ENCODE results near the gene KLHL17. TPM values are rescaled to one million over a fixed set of nuclear protein-coding genes. Genes with fewer than 3 reads are reported as not detected.

The KLHL17 gene
- total and polyA plus RNA-seq, 10 donors = 12.0 to 31.6 (median 18.8) TPM

- intact Hi-C loops (cut with DNase I; ENCODE audit: low total_unique reads) = no loop called here
- 74 to 89% (median 84%) methylated on average over 24 to 28 of the region's 28 CpGs for WGBS, 5 donors
- Histone ChIP-seq H3K9me3 (no peaks in the 10 kb centered on the region), H3K36me3 (no peaks in the 10 kb centered on the region), H3K27me3 (replicated peaks in 1 of 7) (peaks cover 10 to 85% (median 61%) of the 10 kb centered on the region in 7 donors), H3K27ac (no peak overlapping the region), H3K4me3 (no peak overlapping the region), H3K4me1 (peaks cover 5 to 14% (median 9%) of the 10 kb centered on the region in 6 donors)
- no peak for TF ChIP-seq POLR2AphosphoS5 (IDR thresholded peaks at IDR 0.05)
- TF ChIP-seq CTCF (IDR thresholded peaks at IDR 0.05 in 8 of 11, conservative IDR thresholded peaks at IDR 0.05 in 3 of 11) = no peak
- TF ChIP-seq POLR2A (IDR thresholded peaks at IDR 0.05) = no peak
- no peak for DNase-seq
Measured at GRCh38 chr1:973459-974292, 13.3 kb downstream of the KLHL17 start.

GRCh38 chr1:974293-974640 is 13.9 kb downstream of the KLHL17 start:
- Histone ChIP-seq H3K9me3 (no peaks in the 10 kb centered on the region), H3K4me3 (no peak overlapping the region), H3K4me1 (peaks cover 5 to 14% (median 9%) of the 10 kb centered on the region in 6 donors), H3K27me3 (replicated peaks in 1 of 7) (peaks cover 10 to 85% (median 63%) of the 10 kb centered on the region in 7 donors), H3K27ac (no peak overlapping the region), H3K36me3 (no peaks in the 10 kb centered on the region)
- no peak for TF ChIP-seq POLR2AphosphoS5 (IDR thresholded peaks at IDR 0.05)
- TF ChIP-seq POLR2A (IDR thresholded peaks at IDR 0.05) = no peak
- no peak for TF ChIP-seq CTCF (IDR thresholded peaks at IDR 0.05 in 8 of 11, conservative IDR thresholded peaks at IDR 0.05 in 3 of 11)
- intact Hi-C loops (cut with DNase I; ENCODE audit: low total_unique reads) = no loop called here
- WGBS, 5 donors = 74 to 96% (median 88%) methylated on average over 3 to 11 of the region's 11 CpGs
- no peak for DNase-seq

GRCh38 chr1:974687-975328 is 14.4 kb downstream of the KLHL17 start:
- no peak for TF ChIP-seq CTCF (IDR thresholded peaks at IDR 0.05 in 8 of 11, conservative IDR thresholded peaks at IDR 0.05 in 3 of 11)
- no peak for TF ChIP-seq POLR2AphosphoS5 (IDR thresholded peaks at IDR 0.05)
- no peak for TF ChIP-seq POLR2A (IDR thresholded peaks at IDR 0.05)
- peaks cover 10 to 82% (median 63%) of the 10 kb centered on the region in 7 donors for H3K27me3 ChIP-seq (replicated peaks in 1 of 7)
- H3K36me3 ChIP-seq = no peaks in the 10 kb centered on the region
- H3K27ac ChIP-seq = no peak overlapping the region
- DNase-seq = no peak
- WGBS, 5 donors = 67 to 80% (median 78%) methylated on average over 17 of the region's 17 CpGs
- H3K4me3 ChIP-seq = no peak overlapping the region
- intact Hi-C loops (cut with DNase I; ENCODE audit: low total_unique reads) = no loop called here
- peaks cover 5 to 14% (median 9%) of the 10 kb centered on the region in 6 donors for H3K4me1 ChIP-seq
- H3K9me3 ChIP-seq = no peaks in the 10 kb centered on the region

- no peak for DNase-seq
- no peak overlapping the region for H3K4me3 ChIP-seq
- peaks cover 10 to 81% (median 60%) of the 10 kb centered on the region in 7 donors for H3K27me3 ChIP-seq (replicated peaks in 1 of 7)
- H3K9me3 ChIP-seq = no peaks in the 10 kb centered on the region
- WGBS, 5 donors = 58 to 76% (median 70%) methylated on average over 9 of the region's 9 CpGs
- TF ChIP-seq CTCF (IDR thresholded peaks at IDR 0.05 in 8 of 11, conservative IDR thresholded peaks at IDR 0.05 in 3 of 11) = no peak
- no peak for TF ChIP-seq POLR2A (IDR thresholded peaks at IDR 0.05)
- TF ChIP-seq POLR2AphosphoS5 (IDR thresholded peaks at IDR 0.05) = no peak
- intact Hi-C loops (cut with DNase I; ENCODE audit: low total_unique reads) = no loop called here
- H3K27ac ChIP-seq = no peak overlapping the region
- peaks cover 5 to 14% (median 9%) of the 10 kb centered on the region in 6 donors for H3K4me1 ChIP-seq
- H3K36me3 ChIP-seq = no peaks in the 10 kb centered on the region
Measured at GRCh38 chr1:975365-975764, 15.0 kb downstream of the KLHL17 start.

Data from spleen (tissue), 11 donors.